Type B pancreatic cell (in vitro differentiated cells): Measurements from ENCODE around the gene XPO6. TPM values are rescaled to one million over a fixed set of nuclear protein-coding genes. Genes with fewer than 3 reads are reported as not detected.

Source experiments
- DNase-seq: peaks from one replicate; pipeline ENCODE4 v3.0.0; 2021; ENCODE audit warnings: mixed read lengths; ENCODE audit not compliant: unreplicated experiment; ENCODE audit errors: extremely low spot score
- H3K27ac Mint-ChIP-seq: 2 replicates; pipeline ENCODE4 v1.8.0; 2021; ENCODE audit warnings: mild to moderate bottlenecking, mixed read lengths
- H3K27me3 Mint-ChIP-seq: 2 replicates; pipeline ENCODE4 v1.8.0; 2021; ENCODE audit warnings: mixed read lengths
- H3K36me3 Mint-ChIP-seq: 2 replicates; pipeline ENCODE4 v1.8.0; 2021; ENCODE audit warnings: mixed read lengths
- H3K4me1 Mint-ChIP-seq: one replicate; pipeline ENCODE4 v1.8.0; 2021; ENCODE audit warnings: mixed read lengths; ENCODE audit not compliant: unreplicated experiment
- H3K4me3 Mint-ChIP-seq: 2 replicates; pipeline ENCODE4 v1.8.0; 2021; ENCODE audit warnings: mild to moderate bottlenecking, mixed read lengths
- H3K9me3 Mint-ChIP-seq: 2 replicates; pipeline ENCODE4 v1.8.0; 2021; ENCODE audit warnings: mixed read lengths
- total RNA-seq: library from RNA; stranded (reverse); gene quantifications from 2 replicates; pipeline ENCODE4 v1.2.1, GENCODE V29; 2021; ENCODE audit warnings: low replicate concordance
- TF ChIP-seq, protein P1 (sequence below): fragments of 200-600 bp; sonication (generic); conservative IDR thresholded peaks from 2 replicates; pipeline ENCODE4 v1.5.0; 2021; ENCODE audit warnings: antibody characterized with exemption, mild to moderate bottlenecking

Gene XPO6
- total RNA-seq, 1 donor from 2014 or later, result 111 TPM

DNA sequence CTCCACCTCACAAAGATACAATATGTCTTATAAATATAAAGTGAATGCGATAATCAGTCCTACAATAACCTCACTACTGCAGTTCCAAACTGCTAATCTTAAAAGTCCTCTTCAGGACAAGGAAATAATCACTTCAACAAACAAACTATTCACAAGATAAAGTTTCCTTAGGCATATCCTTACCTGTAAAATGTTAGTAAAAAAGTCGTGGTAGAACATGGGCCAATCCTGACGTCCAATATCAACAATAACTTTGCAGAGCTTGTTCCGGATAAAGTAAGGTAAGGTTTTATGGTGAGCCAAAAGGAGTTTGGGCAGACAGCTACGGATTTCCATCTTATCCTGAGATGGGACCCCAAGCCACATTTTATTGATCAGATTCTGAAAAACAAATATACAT, 36.0 kb downstream of the XPO6 start:
- peaks cover under 1% of the 10 kb centered on the region for H3K4me1 Mint-ChIP-seq
- no peaks in the 10 kb centered on the region for H3K27me3 Mint-ChIP-seq
- H3K4me3 Mint-ChIP-seq, result no peak overlapping the region
- H3K27ac Mint-ChIP-seq, result no peak overlapping the region
- DNase-seq, result no peak
- no peaks in the 10 kb centered on the region for H3K9me3 Mint-ChIP-seq
- peaks cover 36% of the 10 kb centered on the region for H3K36me3 Mint-ChIP-seq
- TF ChIP-seq, protein P1, sequence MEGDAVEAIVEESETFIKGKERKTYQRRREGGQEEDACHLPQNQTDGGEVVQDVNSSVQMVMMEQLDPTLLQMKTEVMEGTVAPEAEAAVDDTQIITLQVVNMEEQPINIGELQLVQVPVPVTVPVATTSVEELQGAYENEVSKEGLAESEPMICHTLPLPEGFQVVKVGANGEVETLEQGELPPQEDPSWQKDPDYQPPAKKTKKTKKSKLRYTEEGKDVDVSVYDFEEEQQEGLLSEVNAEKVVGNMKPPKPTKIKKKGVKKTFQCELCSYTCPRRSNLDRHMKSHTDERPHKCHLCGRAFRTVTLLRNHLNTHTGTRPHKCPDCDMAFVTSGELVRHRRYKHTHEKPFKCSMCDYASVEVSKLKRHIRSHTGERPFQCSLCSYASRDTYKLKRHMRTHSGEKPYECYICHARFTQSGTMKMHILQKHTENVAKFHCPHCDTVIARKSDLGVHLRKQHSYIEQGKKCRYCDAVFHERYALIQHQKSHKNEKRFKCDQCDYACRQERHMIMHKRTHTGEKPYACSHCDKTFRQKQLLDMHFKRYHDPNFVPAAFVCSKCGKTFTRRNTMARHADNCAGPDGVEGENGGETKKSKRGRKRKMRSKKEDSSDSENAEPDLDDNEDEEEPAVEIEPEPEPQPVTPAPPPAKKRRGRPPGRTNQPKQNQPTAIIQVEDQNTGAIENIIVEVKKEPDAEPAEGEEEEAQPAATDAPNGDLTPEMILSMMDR, result no peak

DNA sequence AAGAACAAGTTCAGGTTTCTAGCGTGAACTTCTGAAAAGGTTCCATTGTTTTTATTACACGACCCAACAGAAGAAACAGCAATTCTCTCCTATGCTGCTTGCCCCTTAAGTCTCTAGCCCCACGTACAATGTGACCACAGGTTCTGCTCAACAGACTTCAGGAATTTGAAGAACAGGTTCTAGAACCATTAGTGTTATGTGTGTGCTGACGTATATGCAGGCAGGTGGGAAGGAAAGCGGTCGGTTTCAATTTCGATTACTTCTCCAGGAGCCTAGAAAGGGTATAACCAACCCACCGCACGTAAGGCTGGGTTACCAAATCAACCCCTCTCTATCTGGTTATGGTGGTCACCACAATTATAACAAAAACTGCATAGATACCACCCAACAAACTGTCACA, 39.4 kb downstream of the XPO6 start:
- no peak overlapping the region for H3K4me3 Mint-ChIP-seq
- no peaks in the 10 kb centered on the region for H3K4me1 Mint-ChIP-seq
- no peak for DNase-seq
- H3K27ac Mint-ChIP-seq, result no peak overlapping the region
- TF ChIP-seq, protein P1, result no peak
- H3K9me3 Mint-ChIP-seq, result no peaks in the 10 kb centered on the region
- H3K27me3 Mint-ChIP-seq, result no peaks in the 10 kb centered on the region
- H3K36me3 Mint-ChIP-seq, result peaks cover 38% of the 10 kb centered on the region

DNA sequence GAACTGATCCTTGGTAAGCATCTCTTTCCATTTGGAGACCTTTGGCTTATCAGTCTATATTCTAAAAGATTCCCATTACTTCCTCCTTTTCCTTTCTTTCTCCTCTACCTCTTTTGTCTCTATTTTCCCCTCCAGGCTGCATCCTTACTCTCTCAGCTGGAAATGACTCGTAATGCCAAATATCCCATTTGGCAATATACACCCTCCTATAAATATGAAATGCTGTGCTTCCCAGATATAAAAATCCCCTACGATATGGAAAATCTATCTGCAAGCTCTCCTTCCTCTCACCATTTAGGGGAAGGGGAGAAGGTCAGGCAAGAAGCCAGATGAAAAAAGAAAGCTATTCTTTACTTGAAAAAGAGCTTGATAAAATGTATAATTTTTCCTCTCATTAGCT, 39.9 kb downstream of the XPO6 start:
- Mint-ChIP-seq H3K27me3 (no peaks in the 10 kb centered on the region), H3K36me3 (peaks cover 39% of the 10 kb centered on the region), H3K4me1 (no peaks in the 10 kb centered on the region), H3K27ac (no peak overlapping the region), H3K9me3 (no peaks in the 10 kb centered on the region), H3K4me3 (no peak overlapping the region)
- DNase-seq, result no peak
- TF ChIP-seq, protein P1, result no peak

DNA sequence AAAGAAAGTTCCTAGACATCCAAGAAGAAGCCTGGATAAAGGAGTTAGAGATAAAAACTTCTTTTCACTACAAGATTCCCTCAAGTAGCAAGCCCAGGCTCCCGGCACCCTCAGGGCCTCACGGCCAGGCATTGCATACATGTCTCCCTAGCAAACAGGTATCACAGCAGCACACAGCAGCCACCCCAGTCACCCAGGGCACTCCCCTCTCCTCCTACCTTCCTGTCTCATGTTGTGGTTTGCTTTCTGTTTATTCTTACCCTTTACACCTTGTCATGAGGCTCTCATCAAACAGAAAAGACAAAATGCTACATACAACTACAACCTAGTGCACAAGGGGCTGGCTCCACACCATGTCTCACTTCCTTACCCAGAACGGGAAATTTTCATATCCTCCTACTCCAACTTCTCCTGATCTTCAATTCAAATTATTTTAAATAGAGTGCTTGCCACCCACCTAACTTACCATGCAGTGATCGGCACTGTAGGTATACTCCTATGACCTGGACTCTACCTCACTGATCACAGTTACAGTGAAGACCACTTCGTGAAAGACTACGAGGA, 42.7 kb downstream of the XPO6 start:
- no peak overlapping the region for H3K27ac Mint-ChIP-seq
- DNase-seq, result no peak
- H3K27me3 Mint-ChIP-seq, result no peaks in the 10 kb centered on the region
- no peaks in the 10 kb centered on the region for H3K4me1 Mint-ChIP-seq
- H3K36me3 Mint-ChIP-seq, result peaks cover 31% of the 10 kb centered on the region
- TF ChIP-seq, protein P1, result no peak
- no peak overlapping the region for H3K4me3 Mint-ChIP-seq
- H3K9me3 Mint-ChIP-seq, result no peaks in the 10 kb centered on the region

DNA sequence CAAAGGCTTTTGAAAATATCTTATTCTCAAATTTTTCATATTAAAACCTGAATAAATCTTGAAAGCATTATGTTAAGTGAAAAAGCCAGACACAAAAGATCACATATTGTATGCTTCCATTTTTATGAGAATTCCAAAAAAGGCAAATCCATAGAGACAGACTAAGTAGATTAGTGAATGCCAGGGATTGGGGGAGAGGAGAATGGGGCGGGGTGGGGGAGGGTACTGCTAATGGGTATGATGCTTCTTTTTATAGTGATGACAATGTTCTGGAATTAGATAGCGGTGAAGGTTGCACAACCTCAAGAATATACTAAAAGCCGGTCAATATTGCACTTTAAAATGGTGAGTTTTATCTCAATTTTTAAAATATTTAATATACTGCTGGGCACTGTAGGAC, 44.0 kb downstream of the XPO6 start:
- TF ChIP-seq, protein P1, result no peak
- H3K4me3 Mint-ChIP-seq, result no peak overlapping the region
- no peaks in the 10 kb centered on the region for H3K9me3 Mint-ChIP-seq
- no peak overlapping the region for H3K27ac Mint-ChIP-seq
- no peak for DNase-seq
- H3K36me3 Mint-ChIP-seq, result peaks cover 26% of the 10 kb centered on the region
- H3K27me3 Mint-ChIP-seq, result no peaks in the 10 kb centered on the region
- H3K4me1 Mint-ChIP-seq, result peaks cover 4% of the 10 kb centered on the region

DNA sequence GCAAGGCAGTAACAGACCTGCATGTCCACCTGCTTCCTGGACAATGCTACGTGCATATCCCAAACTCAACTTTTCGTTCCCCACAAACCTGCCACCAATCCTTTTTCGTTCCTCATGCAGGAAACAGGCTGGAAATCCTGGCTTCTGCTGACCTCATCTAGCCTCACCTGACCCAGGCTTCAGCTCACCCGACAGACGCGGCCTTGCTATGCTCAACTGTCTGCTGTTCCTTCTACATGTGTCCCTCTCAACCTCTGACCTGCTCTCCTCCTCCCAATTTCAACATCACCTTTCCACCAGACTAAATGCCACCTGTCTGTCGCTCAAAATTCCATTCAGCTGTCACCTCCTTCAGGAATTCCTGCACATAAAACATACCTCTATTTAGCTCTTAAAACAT, 44.5 kb downstream of the XPO6 start:
- DNase-seq, result no peak
- Mint-ChIP-seq H3K9me3 (no peaks in the 10 kb centered on the region), H3K4me3 (no peak overlapping the region), H3K27ac (no peak overlapping the region), H3K27me3 (no peaks in the 10 kb centered on the region), H3K36me3 (peaks cover 26% of the 10 kb centered on the region), H3K4me1 (peaks cover 4% of the 10 kb centered on the region)
- TF ChIP-seq, protein P1, result no peak
